Keratinocyte (primary cell): ENCODE measurements around the gene SLU7. TPM values are rescaled to one million over a fixed set of nuclear protein-coding genes. Genes with fewer than 3 reads are reported as not detected.
A peak's percentile ranks its signal among the peaks of the same experiment; 100 is the strongest.

Source experiments
- DNase-seq: peaks from one replicate; pipeline ENCODE4 v3.0.0-alpha.2; 2011; ENCODE audit warnings: low read depth, missing footprints, low spot score
- FAIRE-seq: peaks from 2 replicates; lab custom pipeline; 2011; peaks lifted over from hg19 to GRCh38; lab: Jason Lieb, UNC
- H2AFZ ChIP-seq: 2 replicates; pipeline ENCODE4 v1.6.0; 2012; ENCODE audit warnings: low read length, control low read depth, inconsistent platforms; ENCODE audit not compliant: control insufficient read depth
- H3K27ac ChIP-seq: 2 replicates; pipeline ENCODE4 v1.5.1; 2011; ENCODE audit warnings: low read length; ENCODE audit not compliant: control insufficient read depth, insufficient read depth
- H3K27me3 ChIP-seq: 3 replicates; pipeline ENCODE4 v1.6.0; 2011; ENCODE audit warnings: low read length; ENCODE audit not compliant: control insufficient read depth, insufficient read depth; ENCODE audit errors: extremely low read depth
- H3K36me3 ChIP-seq, 2 experiments: 2 replicates in 1 of 2; 3 replicates in 1 of 2; pipeline ENCODE4 v1.5.1; 2011; ENCODE audit warnings: low read length in 2 of 2, mild to moderate bottlenecking in 1 of 2; ENCODE audit not compliant: control insufficient read depth in 2 of 2, insufficient read depth in 2 of 2; ENCODE audit errors: extremely low read depth in 1 of 2
- H3K4me1 ChIP-seq: 3 replicates; pipeline ENCODE4 v1.5.1; 2011; ENCODE audit warnings: low read length; ENCODE audit not compliant: control insufficient read depth, insufficient read depth; ENCODE audit errors: extremely low read depth
- H3K4me2 ChIP-seq: 3 replicates; pipeline ENCODE4 v1.6.0; 2011; ENCODE audit warnings: low read depth, low read length; ENCODE audit not compliant: control insufficient read depth, insufficient read depth; ENCODE audit errors: extremely low read depth
- H3K4me3 ChIP-seq, 3 experiments: fragments of 200-600 bp in 1 of 3; sonication (generic) in 1 of 3; 2 replicates in 2 of 3; 3 replicates in 1 of 3; pipeline ENCODE4 v1.5.1; 2011 to 2016; ENCODE audit warnings: low read length in 3 of 3, mild to moderate bottlenecking in 3 of 3, control low read depth in 2 of 3, inconsistent platforms in 1 of 3, low read depth in 1 of 3, mixed read lengths in 1 of 3, mixed run types in 1 of 3, moderate library complexity in 1 of 3; ENCODE audit not compliant: control insufficient read depth in 2 of 3, insufficient read depth in 2 of 3; ENCODE audit errors: extremely low read depth in 1 of 3
- H3K79me2 ChIP-seq: 2 replicates; pipeline ENCODE4 v1.6.0; 2012; ENCODE audit warnings: low read length; ENCODE audit not compliant: control insufficient read depth, insufficient read depth
- H3K9ac ChIP-seq: 3 replicates; pipeline ENCODE4 v1.6.0; 2011; ENCODE audit warnings: low read length; ENCODE audit not compliant: control insufficient read depth, insufficient read depth; ENCODE audit errors: extremely low read depth
- H3K9me1 ChIP-seq: 3 replicates; pipeline ENCODE4 v1.6.0; 2011; ENCODE audit warnings: low read length; ENCODE audit not compliant: control insufficient read depth, insufficient read depth; ENCODE audit errors: extremely low read depth
- H3K9me3 ChIP-seq: 2 replicates; pipeline ENCODE4 v1.5.1; 2012; ENCODE audit warnings: low read depth, low read length; ENCODE audit not compliant: control insufficient read depth
- H4K20me1 ChIP-seq: 3 replicates; pipeline ENCODE4 v1.6.0; 2011; ENCODE audit warnings: low read length; ENCODE audit not compliant: control insufficient read depth, insufficient read depth; ENCODE audit errors: extremely low read depth
- CTCF ChIP-seq, 3 experiments: IDR thresholded peaks in 1 of 3; conservative IDR thresholded peaks in 1 of 3; optimal IDR thresholded peaks in 1 of 3; 2 replicates in 2 of 3; 3 replicates in 1 of 3; pipeline versions ENCODE3 to v1.5.1; 2011; ENCODE audit warnings: low read length in 3 of 3, mild to moderate bottlenecking in 3 of 3, moderate library complexity in 2 of 3, control low read depth in 1 of 3, inconsistent platforms in 1 of 3; ENCODE audit not compliant: insufficient read depth in 2 of 3; ENCODE audit errors: extremely low read depth in 1 of 3
- EZH2 ChIP-seq: IDR thresholded peaks from one replicate; pipeline ENCODE4 v1.6.1; 2012; ENCODE audit warnings: inconsistent platforms, mild to moderate bottlenecking, low read length, moderate library complexity
- dilution Hi-C: fragments of 300-500 bp; cut with MboI; formaldehyde crosslinking; loops from one replicate; pipeline ENCODE4 v1.7.0; 2020; ENCODE audit warnings: low sequenced_read_pairs; ENCODE audit not compliant: extremely low pct_ligation_motif_present
- polyA minus RNA-seq, 3 experiments: library from RNA; depleted of rRNA, polyadenylated mRNA; stranded (reverse); fragments of >200 nt; gene quantifications; 1 replicate in 1 of 3; 2 replicates in 1 of 3; 3 replicates in 1 of 3; pipeline ENCODE4 v1.2.3, GENCODE V29; 2011
- polyA plus RNA-seq, 5 experiments: library from polyadenylated mRNA; depleted of rRNA in 3 of 5; stranded (reverse) in 3 of 5; stranded (forward) in 1 of 5; unstranded in 1 of 5; fragments of >200 nt; gene quantifications; 1 replicate in 1 of 5; 2 replicates in 3 of 5; 3 replicates in 1 of 5; pipeline versions ENCODE4 v1.2.1 to v1.2.3, GENCODE V29; 2011 to 2012; ENCODE audit warnings: missing spikeins in 2 of 5, low read depth in 1 of 5, low replicate concordance in 1 of 5

Gene SLU7
- polyA plus RNA-seq, result 18.0 to 29.7 TPM (median 24.0 TPM) in 3 replicates
- polyA plus RNA-seq (2011; ENCODE audit: low read depth), result 376 TPM
- polyA plus RNA-seq (2011; cell fraction: cytosol; rRNA removed), result 15.1 and 23.1 TPM in 2 replicates
- 16.1 and 31.8 TPM in 2 replicates for polyA plus RNA-seq (2011; cell fraction: nucleus; rRNA removed)
- 34.2 and 57.9 TPM in 2 replicates for polyA plus RNA-seq (2012; ENCODE audit: low replicate concordance)
- polyA minus RNA-seq, result 3.2 to 12.6 TPM (median 7.8 TPM) in 3 replicates
- 17.8 TPM for polyA minus RNA-seq (2011; cell fraction: cytosol; rRNA and poly(A)+ RNA removed)
- polyA minus RNA-seq (2011; cell fraction: nucleus; rRNA and poly(A)+ RNA removed), result 4.3 and 9.2 TPM in 2 replicates

- no peak for TF ChIP-seq EZH2
- no peak for TF ChIP-seq CTCF (optimal IDR thresholded peaks at IDR 0.05 in 1 of 3, IDR thresholded peaks at IDR 0.05 in 1 of 3, conservative IDR thresholded peaks at IDR 0.05 in 1 of 3; ENCODE audit: extremely low read depth in 1 of 3, insufficient read depth in 2 of 3, low read length in 3 of 3)
- Histone ChIP-seq H3K27me3 (no peaks in the 10 kb centered on the region), H3K9me1 (no peaks in the 10 kb centered on the region), H3K27ac (peak within 1 kb of the TSS; percentile 97), H3K36me3 (peaks cover 0 to 3% of the 10 kb centered on the region in 2 experiments), H3K9ac (peak within 1 kb of the TSS; percentile 98), H3K4me3 (peak within 1 kb of the TSS; percentile 98 to 99 (median 99)), H2AFZ (peak within 1 kb of the TSS; percentile 91), H3K4me1 (peaks cover 33% of the 10 kb centered on the region), H3K9me3 (no peaks in the 10 kb centered on the region), H4K20me1 (no peaks in the 10 kb centered on the region), H3K4me2 (peak within 1 kb of the TSS; percentile 90), H3K79me2 (peaks cover 44% of the 10 kb centered on the region)
- dilution Hi-C loops, result no loop called here
- no peak for FAIRE-seq
- DNase-seq, result peak; percentile 57
Measured at GRCh38 chr5:160418561-160419457, at the start of gene SLU7. Gene SLU7 (minus strand): TSS chr5:160419081. CDS start chr5:160415294, 3,787 bp downstream.

GRCh38 chr5:160468363-160468975 lies 49.6 kb upstream of the SLU7 start:
- Histone ChIP-seq H3K4me3 (no peak overlapping the region), H3K9me3 (no peaks in the 10 kb centered on the region), H3K79me2 (no peaks in the 10 kb centered on the region), H3K36me3 (no peaks in the 10 kb centered on the region), H3K9ac (no peak overlapping the region), H3K27me3 (no peaks in the 10 kb centered on the region), H3K9me1 (no peaks in the 10 kb centered on the region), H3K27ac (no peak overlapping the region), H3K4me2 (no peak overlapping the region), H3K4me1 (no peaks in the 10 kb centered on the region), H4K20me1 (no peaks in the 10 kb centered on the region), H2AFZ (no peak overlapping the region)
- FAIRE-seq (no peak), DNase-seq (no peak)
- no peak for TF ChIP-seq EZH2
- dilution Hi-C loops, result no loop called here
